ENCODE results near the gene BMP8A.
"Not testable (repeated sequence)": the region's sequence is repeated elsewhere in the genome, so short reads cannot be mapped to it uniquely, and the experiment has no call there.

BMP8A gene, protein sequence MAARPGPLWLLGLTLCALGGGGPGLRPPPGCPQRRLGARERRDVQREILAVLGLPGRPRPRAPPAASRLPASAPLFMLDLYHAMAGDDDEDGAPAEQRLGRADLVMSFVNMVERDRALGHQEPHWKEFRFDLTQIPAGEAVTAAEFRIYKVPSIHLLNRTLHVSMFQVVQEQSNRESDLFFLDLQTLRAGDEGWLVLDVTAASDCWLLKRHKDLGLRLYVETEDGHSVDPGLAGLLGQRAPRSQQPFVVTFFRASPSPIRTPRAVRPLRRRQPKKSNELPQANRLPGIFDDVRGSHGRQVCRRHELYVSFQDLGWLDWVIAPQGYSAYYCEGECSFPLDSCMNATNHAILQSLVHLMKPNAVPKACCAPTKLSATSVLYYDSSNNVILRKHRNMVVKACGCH

DNA sequence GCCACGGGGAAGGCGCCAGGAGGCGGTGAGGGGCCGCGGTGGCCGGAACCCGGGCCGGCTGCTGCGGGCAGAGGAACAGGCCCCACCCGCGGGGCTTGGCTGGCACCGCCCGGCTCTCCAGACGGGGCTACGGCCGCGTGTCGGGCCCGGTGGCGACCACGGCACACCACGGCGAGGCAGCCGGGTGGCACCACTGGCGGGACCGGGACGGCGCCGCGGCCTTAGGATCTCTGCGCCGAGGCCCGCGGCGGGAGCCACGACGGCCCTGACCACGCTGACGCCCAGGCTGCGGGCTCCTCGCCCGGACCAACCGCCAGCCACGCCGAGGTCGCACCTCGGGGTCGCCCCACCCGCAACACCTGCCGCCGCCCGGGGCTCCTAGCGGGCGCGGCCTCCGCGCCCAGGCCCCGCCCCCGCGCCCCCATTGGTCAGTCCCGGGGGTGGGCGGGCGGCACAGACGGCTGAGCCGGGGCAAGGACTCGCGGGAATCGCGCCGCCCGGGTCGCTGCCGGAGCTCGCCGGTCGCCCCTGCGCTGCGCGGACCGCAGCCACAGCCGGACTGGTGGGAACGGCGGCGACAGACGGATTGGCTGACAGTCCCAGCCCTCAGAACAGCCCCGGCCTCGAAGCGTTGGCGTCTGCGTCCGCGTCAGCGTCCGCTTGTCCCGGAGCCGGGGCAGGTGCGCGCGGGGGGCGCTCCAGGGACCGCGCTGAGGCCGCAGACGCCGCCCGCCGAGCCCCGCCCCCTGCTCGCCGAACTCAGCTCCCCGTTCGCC, at the start of gene BMP8A:
Gene BMP8A (plus strand): TSS at position 491 of the 776 bp plus-strand sequence. CDS start 356 bp downstream, outside the sequence.
- peak; percentile 92 for DNase-seq

- no peak for DNase-seq
These were observed 49.6 kb upstream of the BMP8A start for GRCh38 chr1:39441797-39442196.

DNA sequence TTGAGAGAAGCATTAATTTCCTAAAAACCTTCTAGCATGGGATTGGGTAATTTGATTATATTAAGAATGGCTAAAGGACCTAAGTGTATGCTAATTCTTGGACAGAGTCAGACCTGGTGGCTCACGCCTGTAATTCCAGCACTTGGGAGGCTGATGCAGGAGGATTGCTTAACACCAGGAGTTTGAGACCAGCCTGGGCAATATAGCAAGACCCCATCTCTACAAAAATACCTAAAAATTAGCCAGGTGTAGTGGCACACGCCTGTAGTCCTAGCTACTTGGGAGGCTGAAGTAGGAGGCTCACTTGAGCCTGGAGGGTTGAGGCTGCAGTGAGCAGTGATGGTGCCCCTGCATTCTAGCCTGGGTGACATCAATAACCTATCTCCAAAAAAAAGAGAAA, 45.9 kb upstream of the BMP8A start:
- DNase-seq: no peak

GRCh38 chr1:39446986-39447567, 44.4 kb upstream of the BMP8A start:
- DNase-seq: no peak

GRCh38 chr1:39450041-39450440, 41.4 kb upstream of the BMP8A start:
- DNase-seq: not testable (repeated sequence)

DNA sequence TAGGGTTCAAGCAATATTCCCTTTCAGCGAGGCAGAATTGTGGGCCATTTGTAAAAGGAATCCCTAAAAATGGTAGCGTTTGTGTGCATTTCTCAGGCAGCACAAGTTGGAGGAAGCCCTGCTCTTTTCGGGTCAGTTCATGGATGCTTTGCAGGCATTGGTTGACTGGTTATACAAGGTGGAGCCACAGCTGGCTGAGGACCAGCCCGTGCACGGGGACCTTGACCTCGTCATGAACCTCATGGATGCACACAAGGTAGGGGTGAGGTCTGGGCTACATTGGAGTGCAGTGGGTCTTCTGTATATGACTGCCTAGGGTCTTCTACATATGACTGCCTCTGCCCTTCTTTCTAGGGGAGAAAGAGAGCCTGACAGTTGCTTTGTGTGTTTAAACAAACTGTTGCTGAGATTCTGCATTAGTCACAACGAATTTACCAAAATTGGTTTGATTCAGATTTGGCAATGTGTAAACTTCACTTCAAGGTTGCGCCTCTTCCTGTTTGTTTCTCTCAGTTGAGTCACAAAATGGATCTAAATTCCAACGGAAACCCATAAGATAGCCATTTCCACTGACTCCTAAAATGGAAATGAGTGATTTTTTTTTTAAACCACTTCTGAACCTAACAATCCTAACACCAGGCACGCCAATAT, 40.4 kb upstream of the BMP8A start:
- DNase-seq: no peak

DNA sequence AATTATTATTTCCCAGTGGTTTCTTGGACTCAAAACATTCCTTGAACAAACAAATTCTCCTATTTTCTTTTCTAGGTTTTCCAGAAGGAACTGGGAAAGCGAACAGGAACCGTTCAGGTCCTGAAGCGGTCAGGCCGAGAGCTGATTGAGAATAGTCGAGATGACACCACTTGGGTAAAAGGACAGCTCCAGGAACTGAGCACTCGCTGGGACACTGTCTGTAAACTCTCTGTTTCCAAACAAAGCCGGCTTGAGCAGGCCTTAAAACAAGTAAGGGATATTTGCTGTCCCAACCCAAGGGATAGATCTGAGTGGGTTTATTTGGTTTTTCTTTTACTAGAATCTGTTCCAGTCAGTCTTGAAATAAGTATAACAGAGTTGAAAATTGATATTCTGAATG, 39.4 kb upstream of the BMP8A start:
- DNase-seq: no peak

- no peak for DNase-seq
These were observed 38.9 kb upstream of the BMP8A start for GRCh38 chr1:39452540-39452939.

- no peak for DNase-seq
These were observed 37.8 kb upstream of the BMP8A start for GRCh38 chr1:39453603-39454002.

DNA sequence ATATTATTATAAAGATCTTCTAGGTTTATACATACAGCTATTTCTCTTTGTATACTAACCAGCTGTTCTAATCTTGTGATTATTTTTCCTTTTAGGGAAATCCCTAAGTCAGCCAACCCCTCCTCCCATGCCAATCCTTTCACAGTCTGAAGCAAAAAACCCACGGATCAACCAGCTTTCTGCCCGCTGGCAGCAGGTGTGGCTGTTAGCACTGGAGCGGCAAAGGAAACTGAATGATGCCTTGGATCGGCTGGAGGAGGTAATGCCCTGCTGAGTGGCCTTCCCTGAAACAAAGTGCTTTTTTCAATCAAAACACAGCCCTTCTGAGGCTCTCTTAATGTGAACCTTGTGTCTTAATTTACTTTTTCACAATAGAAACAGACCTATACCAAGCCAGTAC, 32.4 kb upstream of the BMP8A start:
- DNase-seq: no peak

- DNase-seq: no peak
These were observed 29.4 kb upstream of the BMP8A start for GRCh38 chr1:39462074-39462473.

DNA sequence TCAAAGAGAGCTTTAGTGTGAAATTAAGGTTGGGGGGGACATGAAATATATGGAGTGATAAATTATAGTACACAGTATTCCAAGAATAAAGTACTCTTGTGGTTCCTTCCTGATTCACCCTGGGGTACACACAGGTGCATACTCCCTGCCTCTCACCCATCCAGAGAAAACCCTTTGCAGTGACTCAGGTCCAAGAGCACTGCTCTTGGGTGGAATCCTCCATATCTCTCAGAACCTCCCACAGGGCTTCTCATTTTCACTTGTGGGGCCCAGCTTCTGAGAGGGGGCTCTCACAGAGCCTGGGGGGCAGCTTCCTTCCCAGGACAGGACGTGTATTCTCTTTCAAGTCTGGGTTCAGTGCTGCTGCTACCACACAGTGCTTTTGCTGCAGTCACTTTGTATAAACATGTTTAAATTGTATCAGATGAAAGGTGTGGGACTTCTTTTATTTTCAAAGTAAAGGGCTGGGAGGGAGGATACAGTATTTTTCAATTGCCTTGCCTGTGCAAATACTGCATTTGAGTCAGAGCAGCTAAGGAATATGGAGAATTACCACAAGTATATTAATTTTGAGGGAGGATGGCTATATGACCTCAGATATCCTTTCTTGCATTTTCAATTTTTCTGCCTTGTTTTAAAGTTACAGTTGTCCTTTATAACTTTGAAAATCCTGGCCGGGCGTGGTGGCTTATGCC, 24.9 kb upstream of the BMP8A start:
- no peak for DNase-seq

- DNase-seq: not testable (repeated sequence)
These were observed 24.2 kb upstream of the BMP8A start for GRCh38 chr1:39467108-39467720.

DNA sequence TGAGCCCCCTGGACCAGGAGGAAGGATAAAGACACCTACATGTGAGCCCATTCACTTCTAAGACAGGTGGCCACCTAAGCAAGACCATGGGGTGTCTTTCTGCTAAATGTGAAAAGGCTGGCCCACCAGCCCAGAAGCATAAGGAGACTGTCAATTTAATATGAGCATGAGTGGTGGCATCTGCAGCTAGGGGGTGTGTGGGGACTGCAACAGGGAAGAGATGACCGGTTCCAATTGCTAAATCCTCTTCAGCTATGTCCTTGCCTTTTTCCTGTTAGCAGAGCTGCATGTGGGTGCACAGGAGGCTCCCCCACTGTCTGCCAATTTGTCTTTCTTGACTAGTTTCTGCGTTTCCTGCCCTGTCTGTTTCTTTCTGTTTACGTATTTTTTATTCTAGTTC, 22.3 kb upstream of the BMP8A start:
- no peak for DNase-seq

DNA sequence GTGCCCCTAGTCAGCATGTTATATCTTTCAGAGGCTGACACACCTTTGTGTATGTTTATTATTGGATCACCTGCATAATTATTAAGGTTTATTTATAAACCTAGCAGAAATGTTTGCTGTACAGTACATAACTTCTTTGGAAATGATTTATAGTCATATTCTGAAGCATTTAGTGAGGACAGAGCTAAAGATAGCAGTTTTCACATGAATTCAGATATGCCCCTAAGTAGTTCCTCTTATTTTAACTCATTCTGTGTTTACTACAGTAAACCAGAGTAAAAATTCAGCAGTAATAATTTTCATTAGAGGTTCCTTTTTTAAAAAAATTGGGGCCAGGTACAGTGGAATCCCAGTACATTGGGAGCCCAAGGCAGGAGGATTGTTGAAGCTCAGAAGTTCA, 21.4 kb upstream of the BMP8A start:
- no peak for DNase-seq

DNA sequence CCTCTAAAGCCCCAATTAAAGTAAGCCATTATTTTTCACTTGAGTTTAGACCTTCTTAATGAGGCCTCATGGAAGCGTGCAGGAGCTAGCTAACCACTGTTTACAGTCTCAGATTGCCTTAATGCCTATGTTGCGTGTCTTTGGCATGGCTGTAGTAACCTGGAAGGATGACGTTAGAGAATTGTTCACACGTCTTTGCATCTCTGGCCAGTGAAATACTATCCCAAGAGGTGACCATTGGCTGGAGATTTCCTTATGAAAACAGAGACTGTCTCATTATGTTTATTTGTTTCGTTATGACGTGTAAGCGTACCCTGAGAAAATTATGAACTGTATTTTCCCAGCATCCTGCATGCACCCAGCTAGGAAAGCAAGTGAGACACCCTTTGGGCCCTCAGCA, 18.6 kb upstream of the BMP8A start:
- no peak for DNase-seq

- DNase-seq: no peak
These were observed 18.1 kb upstream of the BMP8A start for GRCh38 chr1:39473324-39473723.

GRCh38 chr1:39474810-39475209, 16.6 kb upstream of the BMP8A start:
- no peak for DNase-seq

- DNase-seq: not testable (repeated sequence)
These were observed 15.9 kb upstream of the BMP8A start for GRCh38 chr1:39475551-39475950.

- no peak for DNase-seq
These were observed 13.1 kb upstream of the BMP8A start for GRCh38 chr1:39478126-39478915.

DNA sequence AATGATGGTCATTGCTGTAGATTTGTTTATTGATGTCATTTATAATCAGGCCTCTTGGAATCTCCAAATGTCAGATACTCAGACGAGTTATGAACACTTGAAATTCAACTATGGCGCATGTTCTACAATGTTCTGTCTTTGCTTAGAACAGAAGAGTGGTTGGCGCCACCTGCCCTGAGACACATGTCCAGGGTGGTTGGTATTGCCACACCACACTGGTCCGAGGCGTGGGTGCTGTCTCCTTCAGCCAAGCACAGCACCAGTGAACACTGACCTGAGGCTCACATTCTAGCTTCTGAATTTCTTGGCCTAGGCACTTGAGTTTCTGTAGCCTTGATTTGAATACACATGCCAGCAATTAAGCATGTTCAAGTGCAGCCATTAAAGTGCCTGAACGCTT, 10.1 kb upstream of the BMP8A start:
- no peak for DNase-seq

Measured in 8988T (cell line).